MCF 10A (cell line): ENCODE measurements around the gene CABYR. TPM values are rescaled to one million over a fixed set of nuclear protein-coding genes. Genes with fewer than 3 reads are reported as not detected.

Experiments
- BruUV-seq: library from RNA; stranded (reverse); fragments of 400-500 nt; replicated peaks from 2 replicates; lab custom pipeline; 2021; lab: Mats Ljungman, UMichigan
- CTCF ChIA-PET: fragments of 300-600 bp; sonication (Branson Sonifier 250); formaldehyde crosslinking; extraction: SDS; loops from one replicate; lab custom pipeline; 2021; ENCODE audit warnings: antibody characterized with exemption, inconsistent platforms; lab: Yijun Ruan, JAX
- POLR2A ChIA-PET: fragments of 300-600, 350-650 bp; sonication (Branson Sonifier 250); formaldehyde crosslinking; extraction: SDS; loops from one replicate; lab custom pipeline; 2020; ENCODE audit warnings: antibody characterized with exemption, inconsistent platforms; lab: Yijun Ruan, JAX
- DNase-seq: peaks from one replicate; pipeline ENCODE4 v3.0.0-alpha.2; 2018; ENCODE audit not compliant: unreplicated experiment
- H3K27ac Mint-ChIP-seq: one replicate; pipeline ENCODE4 v1.8.0; 2022; ENCODE audit warnings: mild to moderate bottlenecking, low read depth, mixed read lengths; ENCODE audit not compliant: unreplicated experiment
- H3K27me3 Mint-ChIP-seq: one replicate; pipeline ENCODE4 v1.8.0; 2022; ENCODE audit warnings: mixed read lengths; ENCODE audit not compliant: insufficient read depth, unreplicated experiment
- H3K36me3 Mint-ChIP-seq: one replicate; pipeline ENCODE4 v1.8.0; 2022; ENCODE audit warnings: mild to moderate bottlenecking, moderate library complexity, mixed read lengths; ENCODE audit not compliant: insufficient read depth, unreplicated experiment
- H3K4me1 Mint-ChIP-seq: one replicate; pipeline ENCODE4 v1.8.0; 2022; ENCODE audit warnings: mixed read lengths; ENCODE audit not compliant: insufficient read depth, unreplicated experiment
- H3K4me3 Mint-ChIP-seq: one replicate; pipeline ENCODE4 v1.8.0; 2022; ENCODE audit warnings: mild to moderate bottlenecking, moderate library complexity, mixed read lengths; ENCODE audit not compliant: unreplicated experiment
- H3K9me3 Mint-ChIP-seq: one replicate; pipeline ENCODE4 v1.8.0; 2022; ENCODE audit warnings: mixed read lengths; ENCODE audit not compliant: unreplicated experiment
- CTCF ChIP-seq: fragments of 200-600 bp; IDR thresholded peaks from one replicate; pipeline ENCODE4 v1.8.0; 2022; ENCODE audit warnings: antibody characterized with exemption, mild to moderate bottlenecking; ENCODE audit not compliant: unreplicated experiment
- intact Hi-C: fragments of 100-400 bp; cut with micrococcal nuclease; formaldehyde crosslinking; loops from 2 replicates; pipeline ENCODE4 v1.14.1; 2022
- total RNA-seq: library from RNA; stranded (reverse); gene quantifications from 2 replicates; pipeline ENCODE4 v1.2.3, GENCODE V29; 2022

Gene CABYR
- total RNA-seq, 1 experiment from 2014 or later: 3.0 TPM

- intact Hi-C loops: no loop called here
- POLR2A ChIA-PET: no interaction called here
- Mint-ChIP-seq H3K36me3 (peaks cover 44% of the 10 kb centered on the region), H3K4me3 (no peak overlapping the region), H3K27me3 (no peaks in the 10 kb centered on the region), H3K9me3 (no peaks in the 10 kb centered on the region), H3K27ac (no peak overlapping the region), H3K4me1 (no peaks in the 10 kb centered on the region)
- TF ChIP-seq CTCF: no peak
- DNase-seq: no peak
- BruUV-seq: no TSS peak
- CTCF ChIA-PET: interaction anchor here (0.8 kb wide), 1 partner anchor 206 kb away, joined by 3 read pairs; no protein-coding TSS in a partner anchor
These were observed 12.5 kb upstream of the CABYR start for GRCh38 chr18:24126155-24126961.

GRCh38 chr18:24127735-24128134 lies 11.1 kb upstream of the CABYR start:
- Mint-ChIP-seq H3K36me3 (peaks cover 43% of the 10 kb centered on the region), H3K27me3 (no peaks in the 10 kb centered on the region), H3K4me3 (no peak overlapping the region), H3K27ac (no peak overlapping the region), H3K9me3 (no peaks in the 10 kb centered on the region), H3K4me1 (no peaks in the 10 kb centered on the region)
- intact Hi-C loops: no loop called here
- POLR2A ChIA-PET: no interaction called here
- CTCF ChIA-PET: interaction anchor here (0.5 to 0.7 kb wide), 4 partner anchors 11 to 1907 kb away, joined by 3 read pairs; partner anchors contain the start of gene CABYR
- no peak for TF ChIP-seq CTCF
- DNase-seq: no peak
- no TSS peak for BruUV-seq

- intact Hi-C loops: no loop called here
- Mint-ChIP-seq H3K27me3 (no peaks in the 10 kb centered on the region), H3K36me3 (peaks cover 38% of the 10 kb centered on the region), H3K4me3 (no peak overlapping the region), H3K27ac (no peak overlapping the region), H3K4me1 (no peaks in the 10 kb centered on the region), H3K9me3 (no peaks in the 10 kb centered on the region)
- no peak for DNase-seq
- no peak for TF ChIP-seq CTCF
- ChIA-PET CTCF (interaction anchor here (0.7 kb wide), 1 partner anchor 1906 kb away, joined by 3 read pairs; no protein-coding TSS in a partner anchor), POLR2A (interaction anchor here (0.7 kb wide), 1 partner anchor 17 kb away, joined by 3 read pairs; no protein-coding TSS in a partner anchor)
- no TSS peak for BruUV-seq
These were observed 10.2 kb upstream of the CABYR start for GRCh38 chr18:24128700-24129099.

- intact Hi-C loops: no loop called here
- no peaks in the 10 kb centered on the region for H3K9me3 Mint-ChIP-seq
- H3K4me1 Mint-ChIP-seq: no peaks in the 10 kb centered on the region
- no peak for DNase-seq
- ChIA-PET CTCF (no interaction called here), POLR2A (no interaction called here)
- H3K27ac Mint-ChIP-seq: no peak overlapping the region
- H3K36me3 Mint-ChIP-seq: peaks cover 28% of the 10 kb centered on the region
- no peak overlapping the region for H3K4me3 Mint-ChIP-seq
- no peak for TF ChIP-seq CTCF
- no TSS peak for BruUV-seq
- no peaks in the 10 kb centered on the region for H3K27me3 Mint-ChIP-seq
These were observed 8.4 kb upstream of the CABYR start for GRCh38 chr18:24130494-24130893.
